CD4-positive, alpha-beta T cell (primary cell): ENCODE data around the gene TXNRD2. TPM values are rescaled to one million over a fixed set of nuclear protein-coding genes. Genes with fewer than 3 reads are reported as not detected.

ENCODE experiments used
- ATAC-seq: fragments of 200-7000 bp; cut with Tn5 transposase; one replicate; pipeline ENCODE4 v1.10.0; 2022; ENCODE audit warnings: mild to moderate bottlenecking; ENCODE audit not compliant: poor library complexity
- CTCF ChIA-PET: fragments of 350-600 bp; sonication (Branson Sonifier 250); formaldehyde crosslinking; loops from one replicate; lab custom pipeline; 2021; ENCODE audit warnings: antibody characterized with exemption, inconsistent platforms; lab: Charles Lee
- POLR2A ChIA-PET: fragments of 350-600 bp; sonication (Branson Sonifier 250); formaldehyde crosslinking; loops from one replicate; lab custom pipeline; 2021; ENCODE audit warnings: antibody characterized with exemption, inconsistent platforms; lab: Charles Lee
- DNase-seq, 14 experiments: peaks; one replicate each; pipeline ENCODE4 v3.0.0-alpha.2; 2013 to 2020; ENCODE audit warnings: mixed read lengths in 2 of 14
- H3K27ac ChIP-seq, 2 donors: one replicate each; pipeline versions ENCODE4 v1.5.1 to v1.7.0; 2013; ENCODE audit warnings: low read length in 2 of 2, low read depth in 1 of 2, mild to moderate bottlenecking in 1 of 2
- H3K27me3 ChIP-seq, 2 experiments: 1 replicate in 1 of 2; 2 replicates in 1 of 2; pipeline versions ENCODE4 v1.6.1 to v1.7.0; 2013; ENCODE audit warnings: low read length in 2 of 2, control low read depth in 1 of 2, mild to moderate bottlenecking in 1 of 2, moderate library complexity in 1 of 2; ENCODE audit not compliant: insufficient read depth in 2 of 2, control insufficient read depth in 1 of 2
- H3K36me3 ChIP-seq: one replicate; pipeline ENCODE4 v1.6.1; 2013; ENCODE audit warnings: low read length, control low read depth; ENCODE audit not compliant: insufficient read depth
- H3K4me1 ChIP-seq: one replicate; pipeline ENCODE4 v1.6.1; 2013; ENCODE audit warnings: low read length, control low read depth; ENCODE audit not compliant: insufficient read depth
- H3K4me3 ChIP-seq: one replicate; pipeline ENCODE4 v1.5.1; 2013; ENCODE audit warnings: mild to moderate bottlenecking, low read length, moderate library complexity
- H3K9me3 ChIP-seq, 2 experiments: 1 replicate in 1 of 2; 2 replicates in 1 of 2; pipeline versions ENCODE4 v1.6.1 to v1.7.0; 2013; ENCODE audit warnings: low read length in 2 of 2, mild to moderate bottlenecking in 2 of 2, control low read depth in 1 of 2, moderate library complexity in 1 of 2; ENCODE audit not compliant: control insufficient read depth in 1 of 2, insufficient read depth in 1 of 2
- H3K27ac Mint-ChIP-seq: one replicate; pipeline ENCODE4 v1.8.0; 2020; ENCODE audit warnings: mixed read lengths
- H3K27me3 Mint-ChIP-seq: one replicate; pipeline ENCODE4 v1.8.0; 2021; ENCODE audit warnings: mixed read lengths
- H3K36me3 Mint-ChIP-seq: one replicate; pipeline ENCODE4 v1.8.0; 2021; ENCODE audit warnings: low read depth, mixed read lengths
- H3K4me1 Mint-ChIP-seq: one replicate; pipeline ENCODE4 v1.8.0; 2021; ENCODE audit warnings: low read depth, mixed read lengths
- H3K4me3 Mint-ChIP-seq: one replicate; pipeline ENCODE4 v1.8.0; 2020; ENCODE audit warnings: mild to moderate bottlenecking, mixed read lengths
- H3K9me3 Mint-ChIP-seq: one replicate; pipeline ENCODE4 v1.8.0; 2020; ENCODE audit warnings: mixed read lengths
- intact Hi-C, 2 experiments: fragments of 100-400 bp; cut with DNase I in 1 of 2; cut with micrococcal nuclease in 1 of 2; formaldehyde crosslinking; loops; one replicate each; pipeline versions ENCODE4 v1.15.1 to v1.9.0; 2023 to 2025; cut with DNase I, micrococcal nuclease
- total RNA-seq, 174 experiments: library from RNA in 2 of 174; stranded (reverse) in 2 of 174; gene quantifications; one replicate each; pipeline ENCODE4 v1.2.3 and lab custom pipeline; 2021 to 2026
- TF ChIP-seq, protein P1 (sequence below): fragments of 200-600 bp; IDR thresholded peaks from one replicate; pipeline ENCODE4 v1.8.0; 2022; ENCODE audit warnings: antibody characterized with exemption, mild to moderate bottlenecking

TXNRD2 gene
- total RNA-seq, 2 experiments from 2014 or later: 18.6 to 19.5 TPM

- no peak overlapping the region for H3K27ac Mint-ChIP-seq
- intact Hi-C loops: loop anchor here in 1 of 2 experiments (10.0 kb wide), 1 partner anchor 317 kb away; no protein-coding TSS in a partner anchor
- POLR2A ChIA-PET: interaction anchor here (1.5 kb wide), 1 partner anchor 26 kb away, joined by 3 read pairs; the partner anchor contains the start of genes COMT and TXNRD2
Observed at GRCh38 chr22:19967850-19968449, 26.3 kb upstream of the TXNRD2 start.

DNA sequence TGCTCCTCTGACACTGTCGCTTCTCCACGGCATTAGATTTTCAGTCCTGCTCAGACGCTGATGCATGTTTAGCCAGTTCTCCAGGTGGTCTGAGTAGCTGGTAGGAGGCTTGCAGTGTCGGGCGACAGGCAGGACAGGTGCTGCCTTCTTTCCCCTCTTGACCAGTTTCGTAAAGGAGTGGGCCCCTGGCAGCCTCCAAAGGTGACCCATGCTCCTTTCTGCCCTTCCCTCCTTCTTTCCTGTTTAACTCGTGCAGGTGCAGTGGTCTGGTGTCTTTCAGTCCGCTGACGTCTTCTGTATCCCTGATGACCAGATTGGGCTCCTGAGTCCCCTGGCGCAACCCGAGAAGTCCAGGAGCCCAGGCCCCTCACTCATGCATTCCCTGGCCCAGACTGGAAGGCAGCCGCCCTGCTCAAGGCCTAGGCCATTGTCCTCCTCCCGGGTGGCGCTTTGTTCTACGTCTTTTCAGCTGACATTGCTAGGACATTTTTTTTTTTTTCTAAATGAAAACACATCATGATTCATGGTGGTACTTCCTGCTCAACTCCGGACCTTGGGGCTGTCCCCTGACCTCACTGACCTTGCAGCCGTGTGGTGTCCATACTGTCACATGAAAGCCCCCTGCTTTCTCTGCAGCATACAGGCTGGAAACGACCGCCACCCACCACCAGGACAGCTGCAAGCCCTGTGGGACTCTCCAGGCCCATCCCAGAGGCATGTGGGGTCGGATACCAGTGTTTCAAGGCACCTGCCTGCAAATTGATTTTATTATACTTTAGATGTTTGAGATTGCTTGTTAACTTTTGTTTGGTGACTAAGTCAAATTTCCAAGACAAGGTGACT, 25.5 kb upstream of the TXNRD2 start:
- Mint-ChIP-seq H3K36me3 (peaks cover 5% of the 10 kb centered on the region), H3K27me3 (no peaks in the 10 kb centered on the region), H3K27ac (no peak overlapping the region), H3K9me3 (no peaks in the 10 kb centered on the region), H3K4me3 (no peak overlapping the region), H3K4me1 (peaks cover 11% of the 10 kb centered on the region)
- ATAC-seq (no peak), DNase-seq (no peak)
- intact Hi-C loops: loop anchor here in 1 of 2 experiments (10.0 kb wide), 1 partner anchor 318 kb away; no protein-coding TSS in a partner anchor
- ChIA-PET CTCF (no interaction called here), POLR2A (no interaction called here)
- Histone ChIP-seq H3K27ac (no peak overlapping the region), H3K36me3 (peaks cover 24% of the 10 kb centered on the region), H3K4me1 (peaks cover 25% of the 10 kb centered on the region), H3K4me3 (no peak overlapping the region), H3K9me3 (no peaks in the 10 kb centered on the region), H3K27me3 (no peaks in the 10 kb centered on the region)
- TF ChIP-seq, protein P1, sequence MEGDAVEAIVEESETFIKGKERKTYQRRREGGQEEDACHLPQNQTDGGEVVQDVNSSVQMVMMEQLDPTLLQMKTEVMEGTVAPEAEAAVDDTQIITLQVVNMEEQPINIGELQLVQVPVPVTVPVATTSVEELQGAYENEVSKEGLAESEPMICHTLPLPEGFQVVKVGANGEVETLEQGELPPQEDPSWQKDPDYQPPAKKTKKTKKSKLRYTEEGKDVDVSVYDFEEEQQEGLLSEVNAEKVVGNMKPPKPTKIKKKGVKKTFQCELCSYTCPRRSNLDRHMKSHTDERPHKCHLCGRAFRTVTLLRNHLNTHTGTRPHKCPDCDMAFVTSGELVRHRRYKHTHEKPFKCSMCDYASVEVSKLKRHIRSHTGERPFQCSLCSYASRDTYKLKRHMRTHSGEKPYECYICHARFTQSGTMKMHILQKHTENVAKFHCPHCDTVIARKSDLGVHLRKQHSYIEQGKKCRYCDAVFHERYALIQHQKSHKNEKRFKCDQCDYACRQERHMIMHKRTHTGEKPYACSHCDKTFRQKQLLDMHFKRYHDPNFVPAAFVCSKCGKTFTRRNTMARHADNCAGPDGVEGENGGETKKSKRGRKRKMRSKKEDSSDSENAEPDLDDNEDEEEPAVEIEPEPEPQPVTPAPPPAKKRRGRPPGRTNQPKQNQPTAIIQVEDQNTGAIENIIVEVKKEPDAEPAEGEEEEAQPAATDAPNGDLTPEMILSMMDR: no peak

More at GRCh38 chr22:19967850-19968449, 26.3 kb upstream of the TXNRD2 start:
- CTCF ChIA-PET: no interaction called here
- Histone ChIP-seq H3K4me1 (peaks cover 20% of the 10 kb centered on the region), H3K9me3 (no peaks in the 10 kb centered on the region), H3K36me3 (peaks cover 24% of the 10 kb centered on the region), H3K27me3 (no peaks in the 10 kb centered on the region), H3K4me3 (no peak overlapping the region), H3K27ac (no peak overlapping the region)
- ATAC-seq (no peak), DNase-seq (no peak)
- H3K36me3 Mint-ChIP-seq: peaks cover 5% of the 10 kb centered on the region
- H3K4me3 Mint-ChIP-seq: no peak overlapping the region
- no peaks in the 10 kb centered on the region for H3K27me3 Mint-ChIP-seq
- H3K9me3 Mint-ChIP-seq: no peaks in the 10 kb centered on the region
- H3K4me1 Mint-ChIP-seq: peaks cover 11% of the 10 kb centered on the region
- TF ChIP-seq, protein P1: no peak

GRCh38 chr22:19965771-19966709, 24.4 kb upstream of the TXNRD2 start:
- Histone ChIP-seq H3K4me3 (no peak overlapping the region), H3K9me3 (no peaks in the 10 kb centered on the region), H3K27me3 (no peaks in the 10 kb centered on the region), H3K36me3 (peaks cover 24% of the 10 kb centered on the region), H3K27ac (no peak overlapping the region), H3K4me1 (peaks cover 17% of the 10 kb centered on the region)
- ATAC-seq: no peak
- TF ChIP-seq, protein P1: no peak
- no peaks in the 10 kb centered on the region for H3K9me3 Mint-ChIP-seq
- no peak for DNase-seq
- no peaks in the 10 kb centered on the region for H3K27me3 Mint-ChIP-seq
- POLR2A ChIA-PET: no interaction called here
- intact Hi-C loops: loop anchor here in 1 of 2 experiments (10.0 kb wide), 1 partner anchor 319 kb away; no protein-coding TSS in a partner anchor
- H3K27ac Mint-ChIP-seq: no peak overlapping the region
- H3K4me3 Mint-ChIP-seq: no peak overlapping the region
- H3K36me3 Mint-ChIP-seq: peaks cover 5% of the 10 kb centered on the region
- CTCF ChIA-PET: no interaction called here
- H3K4me1 Mint-ChIP-seq: peaks cover 7% of the 10 kb centered on the region
